HEK293 (cell line): ENCODE measurements around the gene RTP5.

Experiments
- CTCF ChIA-PET: fragments of 350-600 bp; formaldehyde crosslinking; extraction: SDS; loops from one replicate; lab custom pipeline; 2021; ENCODE audit warnings: antibody characterized with exemption; lab: Yijun Ruan, JAX
- POLR2A ChIA-PET: fragments of 300-600 bp; formaldehyde crosslinking; extraction: SDS; loops from one replicate; lab custom pipeline; 2020; ENCODE audit warnings: antibody characterized with exemption, inconsistent platforms; lab: Yijun Ruan, JAX
- H3K27ac ChIP-seq: fragments of 200-500 bp; sonication (Bioruptor generic); 2 replicates; pipeline ENCODE4 v1.5.1; 2014; ENCODE audit warnings: low read depth, low read length, control low read depth, inconsistent platforms; ENCODE audit errors: extremely low read depth
- H3K36me3 ChIP-seq, 2 experiments: fragments of 200-500 bp in 1 of 2; sonication (Bioruptor generic) in 1 of 2; 1 replicate in 1 of 2; 2 replicates in 1 of 2; pipeline ENCODE4 v1.5.1; 2014 to 2017; ENCODE audit warnings: inconsistent platforms in 2 of 2, low read length in 2 of 2; ENCODE audit not compliant: control insufficient read depth in 2 of 2, insufficient read depth in 1 of 2
- H3K4me1 ChIP-seq: fragments of 200-500 bp; sonication (Bioruptor generic); 2 replicates; pipeline ENCODE4 v1.5.1; 2014; ENCODE audit warnings: mild to moderate bottlenecking, low read length, inconsistent platforms; ENCODE audit not compliant: control insufficient read depth, insufficient read depth
- H3K4me3 ChIP-seq: 2 replicates; pipeline ENCODE4 v1.5.1; 2011; ENCODE audit warnings: low read depth, mild to moderate bottlenecking, control low read depth, low read length, moderate library complexity
- H3K9me3 ChIP-seq: fragments of 200-500 bp; sonication (Bioruptor generic); 2 replicates; pipeline ENCODE4 v1.5.1; 2014; ENCODE audit warnings: low read depth, low read length, inconsistent platforms; ENCODE audit not compliant: control insufficient read depth, insufficient read depth
- EGR2 ChIP-seq: fragments of 450-650 bp; formaldehyde crosslinking; IDR thresholded peaks from 2 replicates; pipeline ENCODE4 v1.5.1; 2016; ENCODE audit warnings: low read depth, missing biosample characterization, missing genetic modification characterization
- GLI2 ChIP-seq: fragments of 450-650 bp; formaldehyde crosslinking; IDR thresholded peaks from 2 replicates; pipeline ENCODE4; 2017; ENCODE audit warnings: missing biosample characterization, missing genetic modification characterization, low read depth, borderline replicate concordance
- GLIS1 ChIP-seq: fragments of 450-650 bp; formaldehyde crosslinking; IDR thresholded peaks from 2 replicates; pipeline ENCODE4 v1.5.1; 2016; ENCODE audit warnings: missing biosample characterization, missing genetic modification characterization
- GLIS2 ChIP-seq: fragments of 450-650 bp; formaldehyde crosslinking; IDR thresholded peaks from 2 replicates; pipeline ENCODE4 v1.5.1; 2016; ENCODE audit warnings: missing biosample characterization, missing genetic modification characterization
- KLF1 ChIP-seq: fragments of 450-650 bp; formaldehyde crosslinking; IDR thresholded peaks from 2 replicates; pipeline ENCODE4 v1.5.1; 2016; ENCODE audit warnings: missing biosample characterization, missing genetic modification characterization
- KLF7 ChIP-seq: fragments of 450-650 bp; formaldehyde crosslinking; IDR thresholded peaks from 2 replicates; pipeline ENCODE4 v1.5.1; 2016; ENCODE audit warnings: missing biosample characterization, missing genetic modification characterization, borderline replicate concordance
- KLF8 ChIP-seq: fragments of 450-650 bp; formaldehyde crosslinking; IDR thresholded peaks from 2 replicates; pipeline ENCODE4 v1.5.1; 2016; ENCODE audit warnings: missing biosample characterization, missing genetic modification characterization
- MEIS1 ChIP-seq: sonication (generic); formaldehyde crosslinking; IDR thresholded peaks from 2 replicates; pipeline ENCODE4 v1.8.1; 2022; ENCODE audit warnings: missing genetic modification reagents, mild to moderate bottlenecking, borderline replicate concordance
- MYNN ChIP-seq: fragments of 450-650 bp; formaldehyde crosslinking; IDR thresholded peaks from 2 replicates; pipeline ENCODE4 v1.5.1; 2016; ENCODE audit warnings: missing biosample characterization, missing genetic modification characterization, borderline replicate concordance
- SP7 ChIP-seq: fragments of 450-650 bp; formaldehyde crosslinking; IDR thresholded peaks from 2 replicates; pipeline ENCODE4 v1.5.1; 2016; ENCODE audit warnings: missing biosample characterization, missing genetic modification characterization
- ZFHX2 ChIP-seq: fragments of 450-650 bp; formaldehyde crosslinking; conservative IDR thresholded peaks from 2 replicates; pipeline ENCODE4 v1.5.1; 2016; ENCODE audit warnings: missing biosample characterization, missing genetic modification characterization
- ZNF175 ChIP-seq: fragments of 450-650 bp; formaldehyde crosslinking; IDR thresholded peaks from 2 replicates; pipeline ENCODE4 v1.5.1; 2016; ENCODE audit warnings: missing biosample characterization, missing genetic modification characterization
- ZNF248 ChIP-seq: fragments of 450-650 bp; formaldehyde crosslinking; IDR thresholded peaks from 2 replicates; pipeline ENCODE4 v1.5.1; 2017; ENCODE audit warnings: missing biosample characterization, missing genetic modification characterization
- ZNF426 ChIP-seq: fragments of 450-650 bp; formaldehyde crosslinking; IDR thresholded peaks from 2 replicates; pipeline ENCODE4 v1.5.1; 2017; ENCODE audit warnings: missing biosample characterization, missing genetic modification characterization, mild to moderate bottlenecking, inconsistent platforms, moderate library complexity
- ZNF48 ChIP-seq: fragments of 450-650 bp; formaldehyde crosslinking; IDR thresholded peaks from 2 replicates; pipeline ENCODE4 v1.5.1; 2016; ENCODE audit warnings: missing biosample characterization, missing genetic modification characterization
- ZNF558 ChIP-seq: fragments of 450-650 bp; formaldehyde crosslinking; IDR thresholded peaks from 2 replicates; pipeline ENCODE4 v1.5.1; 2016; ENCODE audit warnings: missing biosample characterization, missing genetic modification characterization
- TF ChIP-seq, protein P1 (sequence below): fragments of 450-650 bp; IDR thresholded peaks from 2 replicates; pipeline ENCODE4 v1.5.1; 2018; ENCODE audit warnings: missing biosample characterization, missing genetic modification characterization
- TF ChIP-seq, protein P2 (sequence below): fragments of 450-650 bp; formaldehyde crosslinking; IDR thresholded peaks from 2 replicates; pipeline ENCODE4 v1.5.1; 2016; ENCODE audit warnings: missing biosample characterization, missing genetic modification characterization
- TF ChIP-seq, protein P3 (sequence below): fragments of 450-650 bp; formaldehyde crosslinking; IDR thresholded peaks from 2 replicates; pipeline ENCODE4 v1.5.1; 2017; ENCODE audit warnings: missing biosample characterization, missing genetic modification characterization

The RTP5 gene

DNA sequence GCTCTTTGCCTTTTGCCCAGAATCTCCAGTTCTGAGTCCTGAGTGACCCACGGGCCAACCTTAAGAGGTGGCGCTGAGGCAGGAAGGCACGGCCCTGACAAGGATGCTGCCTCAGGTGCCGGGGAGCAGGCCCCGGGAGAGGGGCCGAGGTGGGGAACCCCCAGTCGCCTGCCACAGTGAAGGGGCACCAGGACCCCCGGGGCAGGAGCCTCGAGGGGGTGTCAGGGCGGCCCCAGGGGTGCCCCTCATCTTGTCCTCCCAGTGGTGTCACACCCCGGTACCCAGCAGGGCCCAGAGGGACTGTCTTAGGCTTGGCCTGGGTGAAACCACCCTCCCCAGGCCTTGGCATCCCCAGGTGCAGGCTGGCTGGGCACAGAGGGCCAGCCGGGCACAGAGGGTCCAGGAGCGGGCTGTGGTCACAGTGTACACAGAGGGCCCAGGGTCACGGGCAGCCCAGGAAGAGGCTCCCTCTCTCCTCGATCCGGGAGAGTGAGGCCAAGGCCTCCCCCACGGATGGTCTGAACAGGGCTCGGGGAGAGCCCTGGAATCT, 11.9 kb upstream of the RTP5 start:
- Histone ChIP-seq H3K36me3 (no peaks in the 10 kb centered on the region), H3K27ac (no peak overlapping the region), H3K4me1 (no peaks in the 10 kb centered on the region), H3K9me3 (no peaks in the 10 kb centered on the region), H3K4me3 (no peak overlapping the region)
- ChIA-PET POLR2A (no interaction called here), CTCF (interaction anchor here (0.6 kb wide), 1 partner anchor 13 kb away, joined by 4 read pairs; no protein-coding TSS in a partner anchor)
- no peak for TF ChIP-seq ZNF48 (tag by site-specific recombination)
- no peak for TF ChIP-seq ZNF175 (tag by site-specific recombination)
- TF ChIP-seq, protein P1, sequence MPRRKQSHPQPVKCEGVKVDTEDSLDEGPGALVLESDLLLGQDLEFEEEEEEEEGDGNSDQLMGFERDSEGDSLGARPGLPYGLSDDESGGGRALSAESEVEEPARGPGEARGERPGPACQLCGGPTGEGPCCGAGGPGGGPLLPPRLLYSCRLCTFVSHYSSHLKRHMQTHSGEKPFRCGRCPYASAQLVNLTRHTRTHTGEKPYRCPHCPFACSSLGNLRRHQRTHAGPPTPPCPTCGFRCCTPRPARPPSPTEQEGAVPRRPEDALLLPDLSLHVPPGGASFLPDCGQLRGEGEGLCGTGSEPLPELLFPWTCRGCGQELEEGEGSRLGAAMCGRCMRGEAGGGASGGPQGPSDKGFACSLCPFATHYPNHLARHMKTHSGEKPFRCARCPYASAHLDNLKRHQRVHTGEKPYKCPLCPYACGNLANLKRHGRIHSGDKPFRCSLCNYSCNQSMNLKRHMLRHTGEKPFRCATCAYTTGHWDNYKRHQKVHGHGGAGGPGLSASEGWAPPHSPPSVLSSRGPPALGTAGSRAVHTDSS (tag by site-specific recombination), result no peak
- no peak for TF ChIP-seq ZNF248 (tag by site-specific recombination)

DNA sequence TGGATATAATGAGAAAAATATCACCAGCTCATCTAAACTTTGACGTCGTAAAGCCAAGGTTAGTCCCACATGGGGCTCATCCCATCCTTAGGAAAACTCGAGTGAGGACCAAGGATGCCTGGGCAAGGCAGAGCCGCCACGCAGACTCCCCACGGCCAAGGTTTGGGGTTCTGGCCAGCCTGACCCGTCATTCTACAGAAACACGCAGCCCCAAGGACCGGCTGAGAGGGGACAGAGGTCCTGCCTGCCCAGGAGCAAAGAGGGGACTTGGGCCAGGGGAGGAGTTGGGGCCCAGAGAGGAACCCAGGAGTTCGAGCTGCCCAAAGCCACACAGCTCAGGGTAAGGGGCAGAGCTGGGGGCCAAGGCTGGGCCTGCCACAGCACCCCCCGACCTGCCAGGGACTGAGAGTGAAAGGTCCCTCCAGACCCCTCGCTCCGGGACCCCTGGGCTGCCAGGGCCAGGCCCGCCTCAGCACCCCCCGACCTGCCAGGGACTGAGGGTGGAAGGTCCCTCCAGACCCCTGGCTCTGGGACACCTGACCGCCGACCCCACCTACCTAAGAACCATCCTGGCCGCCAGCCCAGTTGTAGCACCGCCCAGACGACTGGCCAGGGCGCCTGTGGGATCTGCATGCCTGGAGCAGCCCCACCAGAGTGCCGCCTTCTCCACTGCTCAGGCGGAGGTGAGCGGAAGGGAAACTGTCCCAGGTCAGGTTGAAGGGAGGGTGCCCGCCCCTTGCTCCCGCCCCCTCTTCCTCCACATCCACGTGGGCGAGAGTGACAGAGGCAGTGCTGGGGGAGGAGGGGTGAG, 11.1 kb upstream of the RTP5 start, which contains the start of gene PDCD1:
Gene PDCD1, minus strand, starts transcription at position 689 of the 811 bp plus-strand sequence. Its CDS starts 56 bp downstream, at position 633.
- ChIA-PET POLR2A (no interaction called here), CTCF (interaction anchor here (0.6 kb wide), 1 partner anchor 14 kb away, joined by 4 read pairs; no protein-coding TSS in a partner anchor)
- no peak within 1 kb of the TSS for H3K27ac ChIP-seq
- no peaks in the 10 kb centered on the region for H3K9me3 ChIP-seq
- no peaks in the 10 kb centered on the region for H3K4me1 ChIP-seq
- TF ChIP-seq ZNF426 (tag by site-specific recombination) (no peak), SP7 (tag by site-specific recombination) (0 out of 2 replicates have a peak, but pooled peaks have one; percentile 12), ZFHX2 (tag by site-specific recombination) (peak; percentile 79), EGR2 (tag by site-specific recombination) (peak; percentile 66), ZNF48 (tag by site-specific recombination) (no peak)
- H3K4me3 ChIP-seq, result no peak within 1 kb of the TSS
- H3K36me3 ChIP-seq, result no peaks in the 10 kb centered on the region

DNA sequence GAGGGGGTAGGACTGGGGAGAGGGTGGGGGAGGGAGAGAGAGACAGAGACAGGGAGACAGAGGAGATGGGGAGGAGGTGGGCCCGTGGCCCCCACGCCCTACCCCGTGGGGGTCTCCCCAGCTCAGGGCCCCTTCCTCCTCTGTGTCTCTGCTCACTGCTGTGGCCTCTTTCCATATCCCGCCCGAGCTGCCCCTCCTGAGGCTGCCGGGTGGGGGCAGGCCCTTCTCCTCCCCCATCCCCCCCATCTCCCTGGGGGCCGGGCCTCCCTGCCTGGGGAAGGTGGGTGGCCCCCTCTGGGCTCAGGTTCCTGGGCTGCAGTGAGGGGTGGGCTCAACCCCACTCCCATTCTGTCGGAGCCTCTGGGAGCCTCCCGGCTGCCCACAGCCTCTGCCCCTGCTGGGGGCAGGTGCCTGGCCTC, 10.5 kb upstream of the RTP5 start:
- no peak overlapping the region for H3K4me3 ChIP-seq
- no peaks in the 10 kb centered on the region for H3K4me1 ChIP-seq
- POLR2A ChIA-PET, result no interaction called here
- H3K36me3 ChIP-seq, result no peaks in the 10 kb centered on the region
- TF ChIP-seq ZFHX2 (tag by site-specific recombination), result 0 out of 2 replicates have a peak, but pooled peaks have one; percentile 8
- no peak for TF ChIP-seq GLI2 (tag by site-specific recombination)
- TF ChIP-seq GLIS2 (tag by site-specific recombination), result peak; percentile 43
- CTCF ChIA-PET, result no interaction called here
- no peaks in the 10 kb centered on the region for H3K9me3 ChIP-seq
- H3K27ac ChIP-seq, result no peak overlapping the region

DNA sequence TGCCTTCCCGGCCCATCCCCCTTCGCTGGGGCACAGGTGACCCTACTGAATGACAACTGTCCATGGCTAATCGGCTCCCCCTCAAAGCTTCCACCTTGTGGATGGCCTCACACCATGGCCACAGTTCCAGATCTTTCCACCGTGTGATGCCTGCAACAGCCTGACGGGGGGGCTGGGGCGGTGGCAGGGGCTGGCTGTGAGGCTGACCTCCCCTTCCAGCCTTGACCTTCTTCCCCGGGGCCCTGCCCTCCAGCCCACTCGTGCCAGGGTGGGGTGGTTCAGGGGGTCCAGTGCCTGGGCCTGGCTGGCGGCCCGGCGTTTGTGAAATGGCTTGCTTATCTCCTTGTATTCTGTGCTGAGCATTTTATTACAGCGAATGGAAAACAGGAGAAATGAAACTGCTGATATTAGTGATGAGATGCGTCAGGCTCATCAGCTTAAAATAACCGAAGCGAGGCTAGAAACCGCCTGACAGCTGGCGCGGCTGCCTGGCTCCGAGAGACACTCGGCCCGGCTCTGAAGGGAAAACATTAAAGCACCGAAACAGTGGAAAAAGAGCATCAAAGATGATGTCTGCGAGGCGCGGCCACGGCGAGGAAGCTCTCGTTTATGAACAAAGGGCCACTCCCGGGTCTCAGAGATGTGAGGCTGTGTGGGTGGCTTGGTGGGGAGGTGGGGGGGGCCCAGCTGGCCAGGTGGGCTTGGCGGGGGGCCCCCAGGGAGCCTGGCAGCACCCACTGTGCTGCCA, 9.9 kb upstream of the RTP5 start:
- Histone ChIP-seq H3K9me3 (no peaks in the 10 kb centered on the region), H3K36me3 (no peaks in the 10 kb centered on the region), H3K4me1 (no peaks in the 10 kb centered on the region), H3K27ac (no peak overlapping the region), H3K4me3 (no peak overlapping the region)
- ChIA-PET POLR2A (no interaction called here), CTCF (interaction anchor here (0.6 to 0.7 kb wide), 2 partner anchors 125 to 138 kb away, joined by 3 read pairs; partner anchors contain the start of gene D2HGDH)
- no peak for TF ChIP-seq MYNN
- TF ChIP-seq KLF7, result peak; percentile 77; the same call in 1 of the 2 replicates
- TF ChIP-seq KLF1 (tag by site-specific recombination), result no peak
- 0 out of 2 replicates have a peak, but pooled peaks have one; percentile 30 for TF ChIP-seq KLF8
- no peak for TF ChIP-seq ZNF558 (tag by site-specific recombination)
- TF ChIP-seq GLIS1, result peak; percentile 65
- TF ChIP-seq, protein P2, sequence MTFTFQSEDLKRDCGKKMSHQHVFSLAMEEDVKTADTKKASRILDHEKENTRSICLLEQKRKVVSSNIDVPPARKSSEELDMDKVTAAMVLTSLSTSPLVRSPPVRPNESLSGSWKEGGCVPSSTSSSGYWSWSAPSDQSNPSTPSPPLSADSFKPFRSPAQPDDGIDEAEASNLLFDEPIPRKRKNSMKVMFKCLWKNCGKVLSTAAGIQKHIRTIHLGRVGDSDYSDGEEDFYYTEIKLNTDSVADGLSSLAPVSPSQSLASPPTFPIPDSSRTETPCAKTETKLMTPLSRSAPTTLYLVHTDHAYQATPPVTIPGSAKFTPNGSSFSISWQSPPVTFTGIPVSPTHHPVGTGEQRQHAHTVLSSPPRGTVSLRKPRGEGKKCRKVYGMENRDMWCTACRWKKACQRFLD, result no peak
- TF ChIP-seq, protein P3, sequence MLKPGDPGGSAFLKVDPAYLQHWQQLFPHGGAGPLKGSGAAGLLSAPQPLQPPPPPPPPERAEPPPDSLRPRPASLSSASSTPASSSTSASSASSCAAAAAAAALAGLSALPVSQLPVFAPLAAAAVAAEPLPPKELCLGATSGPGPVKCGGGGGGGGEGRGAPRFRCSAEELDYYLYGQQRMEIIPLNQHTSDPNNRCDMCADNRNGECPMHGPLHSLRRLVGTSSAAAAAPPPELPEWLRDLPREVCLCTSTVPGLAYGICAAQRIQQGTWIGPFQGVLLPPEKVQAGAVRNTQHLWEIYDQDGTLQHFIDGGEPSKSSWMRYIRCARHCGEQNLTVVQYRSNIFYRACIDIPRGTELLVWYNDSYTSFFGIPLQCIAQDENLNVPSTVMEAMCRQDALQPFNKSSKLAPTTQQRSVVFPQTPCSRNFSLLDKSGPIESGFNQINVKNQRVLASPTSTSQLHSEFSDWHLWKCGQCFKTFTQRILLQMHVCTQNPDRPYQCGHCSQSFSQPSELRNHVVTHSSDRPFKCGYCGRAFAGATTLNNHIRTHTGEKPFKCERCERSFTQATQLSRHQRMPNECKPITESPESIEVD, result no peak
- no peak for TF ChIP-seq MEIS1
